RPMI8226 (cell line): Measurements from ENCODE around the gene TIMP1.
"Not testable (repeated sequence)": the region's sequence is repeated elsewhere in the genome, so short reads cannot be mapped to it uniquely, and the experiment has no call there.

Source experiments
- DNase-seq: peaks from one replicate; pipeline ENCODE4 v3.0.0-alpha.2; 2015

TIMP1 gene

DNA sequence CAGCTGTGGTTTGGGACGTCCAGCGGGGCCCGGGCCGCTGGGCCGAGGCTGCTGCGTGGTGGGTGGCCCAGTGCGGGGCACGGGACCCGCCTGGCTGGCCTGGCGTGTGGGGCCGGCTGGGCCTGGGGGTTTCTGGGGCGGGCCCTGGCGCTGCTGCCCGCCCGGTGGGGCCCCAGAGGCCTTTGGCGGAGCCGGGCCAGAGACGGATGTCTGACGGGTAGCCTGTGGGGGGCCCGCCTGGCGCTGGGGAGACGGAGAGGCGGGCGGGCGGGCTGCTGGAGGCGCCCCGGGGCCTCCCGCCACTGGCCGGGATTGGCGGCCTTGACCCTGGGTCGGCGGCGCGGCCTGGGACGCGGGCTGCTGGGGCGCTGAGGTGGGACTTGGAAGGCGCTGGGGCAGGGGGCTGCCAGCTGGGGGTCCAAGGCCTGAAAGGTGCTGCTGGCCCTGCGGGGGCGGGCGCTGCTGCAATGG lies 8.1 kb upstream of the TIMP1 start:
- DNase-seq, result no peak

DNA sequence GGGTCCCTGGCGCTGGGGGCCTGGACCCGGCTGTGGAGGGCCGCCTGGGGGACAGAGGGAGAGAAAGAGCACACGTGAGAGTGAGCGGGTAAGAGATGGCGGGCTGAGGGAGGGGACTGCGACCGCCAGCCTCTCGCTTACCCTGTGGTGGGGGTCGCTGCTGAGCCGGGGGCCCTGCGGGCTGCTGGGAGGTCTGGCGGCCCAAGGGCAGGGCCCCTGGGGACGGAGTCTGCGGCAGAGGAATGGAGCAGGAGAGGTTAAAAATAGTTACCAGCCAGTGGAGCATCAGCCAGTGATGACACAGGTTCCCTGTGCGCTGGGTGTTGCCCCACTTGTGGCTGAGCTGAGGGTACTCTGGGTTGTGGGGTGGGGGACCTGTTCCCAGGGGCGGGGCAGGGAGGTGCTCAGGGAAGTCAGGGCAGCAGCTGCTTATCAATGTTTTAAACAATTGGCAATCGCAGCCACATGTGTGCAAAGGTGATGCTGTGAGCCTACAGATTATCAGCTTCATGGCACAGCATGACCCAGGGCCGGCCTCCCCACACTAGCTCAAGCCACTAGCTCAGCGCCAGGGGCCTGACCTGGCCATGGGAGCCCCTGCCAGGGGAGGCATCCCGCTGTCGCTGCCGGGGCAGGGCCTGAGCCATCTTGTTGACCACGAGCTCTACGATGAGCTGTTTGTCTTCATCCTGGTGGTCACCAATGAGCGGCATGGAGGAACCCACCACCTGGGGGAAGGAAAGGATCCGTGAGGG lies 7.5 kb upstream of the TIMP1 start:
- no peak for DNase-seq

DNA sequence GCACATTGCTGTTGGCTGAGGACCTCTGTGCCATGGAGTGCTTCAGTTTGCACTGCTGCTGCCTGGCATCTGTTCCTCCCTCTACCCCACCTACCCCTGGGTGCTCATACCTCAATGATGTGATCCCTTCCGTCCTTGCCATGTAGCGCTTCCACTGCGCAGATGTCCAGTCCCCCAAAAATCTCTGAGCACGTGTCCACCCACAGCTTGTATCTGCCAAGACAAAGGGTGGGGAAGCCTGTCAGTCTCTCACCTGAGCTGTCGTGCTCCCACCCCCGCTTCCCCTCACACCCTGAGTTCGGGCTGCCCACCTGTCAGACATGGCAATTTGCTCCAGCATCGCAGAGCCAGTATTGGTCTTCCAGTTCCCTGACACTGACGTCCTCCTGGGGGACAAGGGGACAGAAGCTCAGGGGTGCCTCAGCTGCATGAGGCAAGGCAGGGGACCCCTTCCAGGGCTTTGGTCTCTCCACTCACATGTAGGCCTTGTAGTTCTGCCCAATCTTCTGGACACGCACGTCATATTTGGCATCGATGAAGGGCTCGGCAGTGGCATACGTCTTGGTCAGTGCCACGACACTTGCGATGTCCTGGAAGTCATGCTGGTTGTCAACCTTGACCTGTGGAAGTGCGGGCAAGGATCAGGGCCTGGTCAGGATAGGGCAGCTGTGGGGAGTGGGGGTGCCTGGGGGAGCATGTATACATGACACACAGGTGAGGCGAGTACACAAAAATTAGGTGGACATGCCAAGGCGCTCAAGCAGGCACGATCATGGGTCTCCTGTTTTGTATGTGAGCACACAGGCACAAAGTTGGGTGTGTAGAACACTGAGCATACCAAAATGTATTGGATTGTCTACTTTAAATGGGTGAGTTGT lies 6.0 kb upstream of the TIMP1 start:
- no peak for DNase-seq

DNA sequence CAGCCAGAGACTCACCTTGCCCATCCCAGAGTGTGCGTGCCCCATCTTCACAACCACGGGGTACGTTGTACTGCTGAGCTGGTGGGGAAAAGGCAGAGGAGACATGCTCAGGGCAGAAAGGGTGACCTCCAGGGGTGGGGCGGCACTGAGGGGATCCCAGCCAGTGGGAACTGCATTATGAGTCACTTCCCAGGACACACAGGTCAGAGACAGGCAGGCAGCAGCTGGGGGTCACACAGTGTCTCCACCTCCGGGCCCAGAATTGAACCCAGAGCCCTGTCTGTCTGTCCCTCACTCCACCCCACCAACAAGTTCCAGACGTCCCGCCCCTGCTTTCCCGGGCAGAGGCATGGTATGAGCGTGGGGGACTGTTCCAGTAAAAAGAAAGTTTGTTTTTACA lies 4.8 kb upstream of the TIMP1 start:
- DNase-seq, result no peak

DNA sequence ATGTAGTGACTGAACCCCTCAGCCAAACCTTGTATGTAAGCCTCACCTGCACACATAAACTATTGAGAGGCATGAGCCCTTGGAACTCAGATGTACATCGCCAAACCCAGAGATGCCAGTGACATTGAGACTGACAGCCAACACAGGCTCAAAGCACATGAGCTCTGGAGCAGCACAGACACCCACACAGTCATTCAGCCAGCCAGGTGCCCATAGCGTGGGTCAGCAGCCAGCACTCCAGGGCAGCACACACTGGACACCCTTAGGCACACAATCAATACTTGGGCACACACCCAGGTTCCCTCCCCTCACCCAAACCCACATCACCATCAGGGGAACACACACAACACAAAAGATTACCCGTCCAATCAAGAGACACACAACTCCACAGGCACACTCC lies 4.3 kb upstream of the TIMP1 start:
- no peak for DNase-seq

DNA sequence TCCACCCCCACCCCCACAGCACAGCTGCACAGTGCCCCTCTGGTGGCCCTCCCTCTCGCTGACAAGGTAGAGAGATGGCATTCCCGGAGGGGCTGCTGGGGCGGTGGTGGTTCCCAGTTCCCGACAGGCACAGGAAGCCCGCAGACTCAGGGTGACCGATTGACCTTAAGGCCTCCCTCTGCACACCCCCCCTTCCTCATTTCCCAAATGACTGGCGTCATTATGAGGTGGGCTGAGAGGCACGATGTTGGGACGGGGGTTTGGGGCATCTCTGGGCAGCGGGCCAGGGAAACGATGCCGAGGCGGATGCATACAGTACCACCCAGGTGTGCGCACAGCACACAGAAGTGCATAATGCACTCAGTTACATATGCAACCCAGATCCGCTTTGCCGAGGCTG lies 3.5 kb upstream of the TIMP1 start:
- no peak for DNase-seq

DNA sequence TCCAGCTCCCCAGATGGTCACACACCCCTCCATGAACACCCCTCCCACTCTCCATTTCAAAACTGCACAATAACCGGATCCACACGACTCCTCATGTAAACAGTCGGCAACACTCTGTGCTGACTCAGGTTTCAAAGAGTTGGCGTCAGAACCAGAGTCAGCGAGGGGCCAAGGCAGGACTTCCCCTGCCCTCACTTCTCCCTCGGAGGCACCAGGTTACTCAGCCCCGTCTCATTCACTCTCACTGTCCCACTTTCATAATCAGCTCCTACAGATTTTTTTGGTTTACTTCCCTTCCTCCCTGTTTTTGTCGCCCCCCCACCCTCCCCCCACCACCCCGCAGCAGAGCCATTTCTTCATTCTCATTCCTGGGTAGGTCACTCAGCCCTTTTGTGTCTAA lies 2.7 kb upstream of the TIMP1 start:
- no peak for DNase-seq

DNA sequence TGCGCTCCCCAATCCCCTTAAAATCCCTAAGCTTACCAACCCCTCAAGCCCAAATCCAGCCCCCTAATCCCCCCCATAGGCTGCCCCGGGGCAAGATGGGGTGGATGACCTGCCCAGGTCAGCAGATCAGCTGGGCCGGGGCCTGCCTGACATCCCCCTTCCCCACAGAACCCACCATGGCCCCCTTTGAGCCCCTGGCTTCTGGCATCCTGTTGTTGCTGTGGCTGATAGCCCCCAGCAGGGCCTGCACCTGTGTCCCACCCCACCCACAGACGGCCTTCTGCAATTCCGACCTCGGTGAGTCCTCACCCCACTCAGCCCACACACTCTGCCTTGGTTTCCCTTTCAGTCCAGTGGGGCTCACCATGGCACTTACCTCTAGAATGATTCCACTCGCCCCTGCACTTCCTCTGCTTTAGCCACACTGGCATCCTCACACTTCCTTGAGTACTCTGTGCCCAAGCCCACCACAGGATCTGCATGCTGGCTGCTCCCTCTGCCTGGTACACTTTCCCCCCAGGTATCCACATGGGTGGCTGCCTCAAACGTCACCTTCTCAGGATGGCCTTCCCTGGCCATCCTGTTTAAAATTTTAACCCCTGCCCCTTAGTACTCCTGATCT lies 1.1 kb downstream of the TIMP1 start:
- no peak for DNase-seq

DNA sequence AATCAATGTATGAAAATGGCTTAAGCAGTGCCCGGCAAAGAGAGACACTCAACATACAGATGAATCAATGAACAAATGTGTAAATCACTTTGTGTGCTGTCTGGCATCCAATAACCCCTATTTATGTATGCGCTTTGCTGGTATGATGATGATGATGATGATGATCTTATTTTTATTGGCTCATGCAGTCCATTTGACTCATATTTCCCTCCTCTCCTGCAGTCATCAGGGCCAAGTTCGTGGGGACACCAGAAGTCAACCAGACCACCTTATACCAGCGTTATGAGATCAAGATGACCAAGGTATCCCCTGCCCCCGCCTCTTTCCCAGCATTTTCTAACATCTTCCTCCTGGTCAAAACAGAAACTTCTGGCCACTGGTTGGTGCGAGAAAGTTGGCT lies 2.5 kb downstream of the TIMP1 start:
- DNase-seq, result no peak

DNA sequence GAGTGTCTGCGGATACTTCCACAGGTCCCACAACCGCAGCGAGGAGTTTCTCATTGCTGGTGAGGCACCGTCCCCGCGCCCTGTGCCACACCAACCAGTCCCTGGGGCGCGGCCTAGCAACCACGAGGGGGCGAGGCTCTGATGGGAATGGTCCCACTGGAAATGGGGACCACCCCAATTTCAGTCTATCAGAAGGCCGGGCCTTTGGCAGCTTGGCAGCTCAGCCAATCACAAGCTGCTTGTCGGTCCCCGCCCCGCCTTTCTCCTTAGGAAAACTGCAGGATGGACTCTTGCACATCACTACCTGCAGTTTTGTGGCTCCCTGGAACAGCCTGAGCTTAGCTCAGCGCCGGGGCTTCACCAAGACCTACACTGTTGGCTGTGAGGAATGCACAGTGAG lies 3.0 kb downstream of the TIMP1 start:
- no peak for DNase-seq

DNA sequence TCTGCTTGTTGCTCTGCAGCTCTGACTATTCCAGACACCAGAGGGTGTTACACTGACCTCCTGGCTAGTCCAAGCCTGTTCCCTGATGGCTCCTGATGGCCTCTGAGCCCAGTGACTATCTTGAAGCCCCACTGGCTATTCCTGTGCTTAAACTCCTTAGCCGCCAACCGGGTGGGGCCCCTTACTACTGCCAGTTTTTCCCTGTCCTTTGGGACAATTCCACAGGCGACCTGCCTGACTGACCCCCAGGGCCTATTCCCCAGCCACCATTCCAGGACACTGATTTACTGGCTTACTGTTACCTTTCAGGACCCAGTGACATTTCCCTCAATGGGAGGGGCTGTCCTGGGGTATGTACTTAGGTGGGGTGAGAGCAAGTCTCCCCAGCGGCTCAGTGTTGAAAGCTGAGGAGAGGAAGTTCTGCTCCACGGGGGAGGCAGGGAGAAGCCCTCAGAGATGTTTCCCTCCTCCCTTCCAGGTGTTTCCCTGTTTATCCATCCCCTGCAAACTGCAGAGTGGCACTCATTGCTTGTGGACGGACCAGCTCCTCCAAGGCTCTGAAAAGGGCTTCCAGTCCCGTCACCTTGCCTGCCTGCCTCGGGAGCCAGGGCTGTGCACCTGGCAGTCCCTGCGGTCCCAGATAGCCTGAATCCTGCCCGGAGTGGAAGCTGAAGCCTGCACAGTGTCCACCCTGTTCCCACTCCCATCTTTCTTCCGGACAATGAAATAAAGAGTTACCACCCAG lies 4.0 kb downstream of the TIMP1 start:
- DNase-seq, result no peak

DNA sequence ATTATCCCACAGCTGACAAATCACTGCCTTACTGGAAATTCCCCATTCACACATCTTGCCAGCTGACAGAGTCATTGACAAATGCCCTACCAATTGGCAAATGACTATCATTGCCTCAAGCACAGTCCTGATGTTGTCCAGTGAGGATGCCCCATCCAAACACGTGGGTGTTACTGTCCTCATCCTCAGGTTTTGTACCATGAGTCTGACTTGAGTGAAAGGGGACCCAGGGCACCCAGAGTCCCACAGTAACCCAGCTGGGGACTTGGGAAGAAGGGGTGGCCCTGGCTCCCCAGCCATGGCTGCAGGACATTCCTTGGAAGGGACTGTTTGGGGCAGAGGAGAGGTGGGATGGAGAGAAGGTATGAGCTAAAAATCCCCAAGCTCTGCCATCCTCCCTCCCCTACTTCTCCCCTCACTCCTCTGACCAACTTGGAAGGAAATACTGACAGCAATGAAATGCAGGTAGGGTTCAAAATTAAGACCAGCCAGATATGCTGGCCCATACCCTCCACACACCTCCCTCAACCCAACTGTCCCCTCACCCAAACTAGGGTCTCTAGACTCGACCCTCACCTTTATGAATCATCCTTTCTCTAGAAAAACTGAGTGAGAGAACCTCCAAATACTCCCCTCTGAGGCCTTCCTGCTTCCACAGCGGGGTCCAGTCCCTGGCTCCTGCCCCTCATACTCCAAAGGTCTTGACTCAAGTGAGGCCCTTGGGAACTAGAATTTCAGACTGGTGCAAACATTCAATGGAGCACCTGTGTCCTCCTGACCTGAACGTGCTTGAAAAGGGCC lies 5.1 kb downstream of the TIMP1 start:
- DNase-seq, result no peak

DNA sequence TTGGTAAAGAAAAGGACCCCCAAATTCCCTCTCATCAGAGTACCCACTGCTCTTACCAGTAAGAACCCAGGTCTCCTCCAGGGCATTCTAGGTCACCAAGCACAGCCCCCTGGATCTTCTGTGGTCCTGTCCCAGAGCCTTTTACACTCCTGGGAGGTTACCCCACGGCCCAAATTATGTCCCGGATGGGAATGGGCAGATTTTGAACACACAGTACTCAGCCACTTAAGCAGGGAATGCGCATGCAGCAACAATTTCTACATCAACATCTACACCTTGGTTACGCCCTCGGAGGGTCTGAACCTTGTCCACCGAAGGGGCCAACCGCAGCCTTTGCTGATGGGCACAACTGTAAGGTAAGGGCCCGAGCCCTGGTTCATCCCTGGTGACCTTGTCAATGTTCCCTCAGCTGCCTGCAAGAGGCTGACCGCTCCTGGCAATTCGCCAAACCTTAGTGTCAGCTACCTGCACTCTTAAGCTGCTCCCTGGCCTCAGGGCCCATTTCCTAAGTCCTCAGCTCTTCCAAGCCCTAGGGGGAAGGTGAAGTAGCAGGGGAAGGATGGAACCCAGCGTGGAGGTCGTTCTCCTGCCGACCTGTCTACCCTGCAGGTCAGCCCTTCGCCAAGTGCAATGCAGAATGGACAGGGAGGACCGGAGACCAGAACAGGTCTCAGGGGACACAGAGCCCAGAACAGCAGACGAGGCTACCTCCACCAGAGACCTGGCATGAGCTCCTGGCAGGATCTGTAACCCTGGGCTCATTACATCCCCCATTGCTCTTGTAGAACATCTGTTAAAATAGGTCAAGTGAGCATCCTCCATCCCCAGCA lies 5.9 kb downstream of the TIMP1 start:
- peak; percentile 60 for DNase-seq

DNA sequence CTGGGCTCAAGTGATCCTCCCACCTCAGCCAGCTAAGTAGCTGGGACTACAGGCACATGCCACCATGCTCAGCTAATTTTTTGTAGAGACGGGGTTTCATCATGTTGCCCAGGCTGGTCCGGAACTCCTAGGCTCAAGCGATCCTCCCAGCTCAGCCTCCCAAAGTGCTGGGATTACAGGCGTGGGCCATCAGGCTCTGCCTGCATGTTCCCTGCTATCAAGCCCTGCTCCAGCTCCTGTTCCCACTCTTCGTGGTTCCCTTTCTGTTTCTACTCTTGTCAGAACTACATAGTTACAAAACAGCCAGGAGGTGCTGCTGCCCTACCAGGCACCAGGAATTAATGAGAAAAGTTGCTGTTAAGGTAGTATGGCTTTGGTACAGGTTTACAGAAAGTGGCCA lies 8.7 kb downstream of the TIMP1 start:
- DNase-seq, result no peak

DNA sequence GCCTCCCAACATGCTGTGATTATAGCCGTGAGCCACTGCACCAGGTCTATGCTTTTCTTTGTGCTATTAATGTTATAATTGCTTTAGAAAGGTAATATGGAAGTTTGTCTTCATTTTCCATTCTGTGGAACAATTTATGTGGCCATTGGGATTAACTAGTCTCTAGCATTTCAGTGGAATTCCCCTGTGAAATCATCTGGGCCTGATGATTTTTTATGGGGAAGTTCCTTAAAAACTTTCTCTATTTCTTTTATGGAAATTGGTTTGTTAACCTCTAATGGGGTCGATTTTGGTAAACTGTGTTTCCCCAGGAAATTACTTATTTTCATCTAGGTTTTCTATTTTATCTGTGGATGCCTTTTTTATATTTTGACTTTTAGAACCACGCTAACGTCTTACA lies 11.3 kb downstream of the TIMP1 start:
- no peak for DNase-seq

DNA sequence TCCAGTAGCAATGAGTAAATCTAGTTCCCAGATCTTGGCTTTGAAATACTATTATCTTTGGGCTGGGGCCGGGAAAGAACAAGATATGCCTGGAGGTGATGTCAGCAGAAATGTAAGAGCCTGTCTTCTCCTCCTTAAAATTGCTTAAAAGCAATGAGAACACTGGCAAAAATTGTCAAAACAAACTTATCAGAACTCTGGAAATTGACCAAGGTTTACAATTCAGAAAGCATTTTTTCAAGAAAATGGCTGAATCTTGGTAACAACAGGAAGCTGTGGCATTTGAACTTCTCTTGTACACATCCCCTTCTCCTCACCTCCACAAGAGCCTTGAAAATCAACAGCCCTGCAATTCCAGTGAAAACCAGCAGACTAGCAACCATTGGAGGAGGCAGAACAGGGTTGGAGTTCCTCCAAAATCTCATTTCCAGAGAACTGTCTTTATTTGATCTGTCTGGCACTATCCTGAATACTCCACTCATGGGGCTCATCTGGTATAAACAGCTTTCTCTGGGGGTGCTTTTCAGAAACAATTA lies 13.5 kb downstream of the TIMP1 start:
- no peak for DNase-seq

DNA sequence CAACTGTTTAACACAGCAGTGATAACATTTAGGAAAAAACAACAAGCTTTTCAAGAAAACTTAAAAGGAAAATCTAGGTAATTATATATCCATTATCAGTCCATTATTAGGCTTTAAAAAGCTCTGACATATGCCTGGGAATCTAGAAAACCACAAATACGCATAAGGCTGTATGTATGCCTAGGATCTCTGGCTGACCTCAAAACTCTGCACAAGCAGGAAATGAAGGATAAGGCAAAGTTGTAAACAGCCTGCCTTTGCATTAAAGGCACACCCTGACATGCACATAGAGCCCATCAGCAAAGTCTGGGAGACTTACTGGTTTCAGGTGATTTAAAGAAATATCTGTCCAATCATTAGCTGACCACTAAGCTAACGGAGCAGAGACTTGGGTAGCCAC lies 14.0 kb downstream of the TIMP1 start:
- DNase-seq, result no peak

DNA sequence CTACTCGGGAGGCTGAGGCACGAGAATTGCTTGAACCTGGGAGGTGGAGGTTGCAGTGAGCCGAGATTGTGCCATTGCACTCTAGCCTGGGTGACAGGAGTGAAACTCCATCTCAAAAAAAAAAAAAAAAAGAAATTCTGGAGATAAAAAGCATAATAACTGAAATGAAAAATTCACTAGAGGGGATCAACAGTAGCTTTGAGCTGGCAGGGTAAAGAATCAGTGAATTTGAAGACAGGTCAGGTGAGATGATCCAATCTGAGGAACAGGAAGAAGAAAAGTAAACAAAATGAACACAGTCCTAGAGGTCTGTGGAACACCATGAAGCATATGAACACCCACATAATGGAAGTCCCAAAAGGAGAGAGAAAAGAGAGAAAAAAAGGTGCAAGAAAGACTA lies 15.0 kb downstream of the TIMP1 start:
- DNase-seq, result no peak

DNA sequence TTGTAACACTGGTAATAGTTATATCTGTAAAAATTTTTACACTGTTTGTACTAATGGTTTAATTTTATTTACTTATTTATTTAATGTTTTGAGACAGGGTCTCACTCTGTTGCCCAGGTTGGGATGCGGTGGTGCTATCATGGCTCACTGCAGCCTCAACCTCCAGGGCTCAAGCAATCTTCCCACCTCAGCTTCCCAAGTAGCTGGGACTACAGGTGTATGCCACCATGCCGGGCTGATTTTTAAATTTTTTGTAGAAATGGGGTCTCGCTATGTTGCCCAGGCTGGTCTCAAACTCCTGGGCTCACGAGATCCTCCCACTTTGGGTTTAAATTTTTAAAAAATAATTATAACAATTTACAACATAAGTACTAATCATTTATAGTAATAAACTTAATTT lies 20.9 kb downstream of the TIMP1 start:
- not testable (repeated sequence) for DNase-seq

DNA sequence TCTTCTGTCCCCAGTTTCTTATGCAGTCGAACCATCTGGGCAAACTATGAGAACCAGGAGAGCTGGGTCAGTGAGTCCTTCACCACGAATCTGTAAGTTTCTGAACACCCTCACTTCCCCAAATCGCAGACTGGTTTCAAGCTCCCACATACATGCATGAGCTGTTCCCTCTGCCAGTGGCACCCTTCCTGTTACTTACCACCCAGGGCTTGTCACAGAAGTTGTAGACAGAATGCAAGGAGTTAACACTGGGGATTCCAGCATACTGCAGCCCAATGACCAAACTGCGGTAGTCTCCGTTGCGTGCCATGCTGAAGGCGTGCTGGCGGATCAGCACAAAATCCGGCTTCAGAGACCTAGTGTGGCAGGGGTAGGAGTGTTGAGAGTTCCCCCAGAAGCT lies 22.8 kb downstream of the TIMP1 start:
- no peak for DNase-seq

DNA sequence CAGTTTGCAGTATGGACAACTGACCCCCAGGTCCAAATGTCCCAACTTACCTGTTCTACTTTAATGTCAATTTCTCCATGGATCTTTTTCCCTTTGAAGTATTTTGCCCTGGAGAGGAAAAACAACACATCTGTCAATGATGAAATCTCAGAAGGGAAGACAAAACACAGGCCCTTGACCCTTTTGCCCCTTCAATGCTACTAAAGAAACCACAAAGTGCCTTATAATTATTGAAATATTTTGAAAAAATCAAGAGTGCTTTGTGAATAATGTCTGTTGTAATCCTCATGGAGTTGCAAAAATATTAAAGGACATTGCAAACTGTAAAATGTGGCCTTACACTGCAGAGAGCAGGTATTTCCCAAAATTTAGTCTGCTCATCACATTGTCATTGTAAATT lies 24.9 kb downstream of the TIMP1 start:
- DNase-seq, result no peak
